ENCODE results near the gene GNB5. TPM values are rescaled to one million over a fixed set of nuclear protein-coding genes. Genes with fewer than 3 reads are reported as not detected.
"Not testable (repeated sequence)": the region's sequence is repeated elsewhere in the genome, so short reads cannot be mapped to it uniquely, and the experiment has no call there.

GNB5 gene
- total and polyA plus RNA-seq, 8 donors = 11.3 to 18.9 (median 14.5) TPM

GRCh38 chr15:52099651-52100272 lies 91.4 kb downstream of the GNB5 start:
- no peak for DNase-seq
- H3K27me3 ChIP-seq = no peaks in the 10 kb centered on the region
- no peak for ATAC-seq
- H3K4me1 ChIP-seq = peaks cover 4% of the 10 kb centered on the region in 2 donors
- no peaks in the 10 kb centered on the region for H3K36me3 ChIP-seq
- H3K27ac ChIP-seq = no peak overlapping the region
- H3K4me3 ChIP-seq = no peak overlapping the region
- intact Hi-C loops (cut with DNase I) = no loop called here
- no peak for TF ChIP-seq CTCF (IDR thresholded peaks at IDR 0.05)
- no peaks in the 10 kb centered on the region for H3K9me3 ChIP-seq

GRCh38 chr15:52098323-52098722 lies 92.9 kb downstream of the GNB5 start:
- Histone ChIP-seq H3K4me1 (peaks cover 11 to 14% of the 10 kb centered on the region in 2 donors), H3K4me3 (no peak overlapping the region), H3K27ac (no peak overlapping the region), H3K9me3 (no peaks in the 10 kb centered on the region), H3K27me3 (no peaks in the 10 kb centered on the region), H3K36me3 (no peaks in the 10 kb centered on the region)
- TF ChIP-seq CTCF (IDR thresholded peaks at IDR 0.05) = no peak
- intact Hi-C loops (cut with DNase I) = no loop called here
- DNase-seq (no peak), ATAC-seq (no peak)

GRCh38 chr15:52097180-52097579 lies 94.0 kb downstream of the GNB5 start:
- H3K9me3 ChIP-seq = no peaks in the 10 kb centered on the region
- no peak for DNase-seq
- no peak overlapping the region for H3K4me3 ChIP-seq
- intact Hi-C loops (cut with DNase I) = no loop called here
- no peak for ATAC-seq
- no peak overlapping the region for H3K27ac ChIP-seq
- TF ChIP-seq CTCF (IDR thresholded peaks at IDR 0.05) = no peak
- no peaks in the 10 kb centered on the region for H3K36me3 ChIP-seq
- H3K4me1 ChIP-seq = peaks cover 15 to 19% of the 10 kb centered on the region in 2 donors
- no peaks in the 10 kb centered on the region for H3K27me3 ChIP-seq

GRCh38 chr15:52096536-52096935 lies 94.7 kb downstream of the GNB5 start:
- H3K36me3 ChIP-seq; DNase-seq; intact Hi-C loops (cut with DNase I); ATAC-seq; H3K27ac ChIP-seq; H3K9me3 ChIP-seq; H3K4me3 ChIP-seq; H3K27me3 ChIP-seq: not testable (repeated sequence)
- H3K4me1 ChIP-seq = peaks cover 15 to 19% of the 10 kb centered on the region in 2 donors

- Histone ChIP-seq H3K4me3 (no peak overlapping the region), H3K4me1 (peaks cover 12 to 19% of the 10 kb centered on the region in 2 donors), H3K27me3 (no peaks in the 10 kb centered on the region), H3K9me3 (peaks cover 0 to 1% of the 10 kb centered on the region in 2 donors), H3K27ac (no peak overlapping the region), H3K36me3 (no peaks in the 10 kb centered on the region)
- TF ChIP-seq CTCF (IDR thresholded peaks at IDR 0.05) = no peak
- ATAC-seq = peak; percentile 48
- intact Hi-C loops (cut with DNase I) = no loop called here
- DNase-seq = no peak
Measured at GRCh38 chr15:52095597-52096262, 95.5 kb downstream of the GNB5 start.
